ENCODE measurements around the gene SYNGR1. TPM values are rescaled to one million over a fixed set of nuclear protein-coding genes. Genes with fewer than 3 reads are reported as not detected.

The SYNGR1 gene
- total and polyA plus RNA-seq, 2 of the 8 experiments (the other 6 are each of a cell fraction or from before 2014, with no cell fraction given), result 32.5 to 84.7 TPM

DNA sequence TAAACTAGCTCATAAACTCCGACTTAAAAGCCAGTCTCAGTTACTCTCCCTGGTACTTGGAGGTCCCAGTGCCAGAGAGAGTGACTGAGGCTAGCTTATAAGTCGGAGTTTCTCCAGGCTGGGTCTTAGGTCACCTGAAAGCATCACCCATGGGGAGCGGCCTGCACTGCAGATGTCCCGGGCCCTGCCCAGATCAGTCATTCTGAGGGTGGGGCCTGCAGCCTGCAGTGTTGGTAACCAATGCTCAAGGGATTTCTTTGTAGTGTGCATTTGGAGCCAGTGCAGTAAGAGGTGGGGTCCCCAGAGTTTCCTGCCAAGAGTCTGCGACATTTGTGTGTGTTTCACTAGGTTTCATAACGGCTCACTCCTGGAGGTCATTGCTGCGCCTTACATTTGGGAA lies 64.6 kb downstream of the SYNGR1 start:
- H2BK20ac ChIP-seq (ENCODE audit: low read length), result no peak overlapping the region
- no peaks in the 10 kb centered on the region for H3K9me3 ChIP-seq (ENCODE audit: insufficient read depth in 2 of 2, low read depth in 1 of 2, low read length in 1 of 2)
- no peak overlapping the region for H3K9ac ChIP-seq (replicated peaks in 1 of 4; ENCODE audit: extremely low read depth in 1 of 4, low read depth in 3 of 4, low read length in 3 of 4)
- H2BK15ac ChIP-seq (ENCODE audit: low read length), result no peak overlapping the region
- no peaks in the 10 kb centered on the region for H3K79me1 ChIP-seq (ENCODE audit: low read depth, low read length)
- H3K18ac ChIP-seq (ENCODE audit: extremely low read depth, low read length), result no peak overlapping the region
- POLR2A ChIA-PET (ENCODE audit: partially characterized antibody), result interaction anchor here (1.0 to 1.4 kb wide), 5 partner anchors 10 to 99 kb away, joined by 3 to 4 read pairs (median 3); no protein-coding TSS in a partner anchor
- WGBS, 2 experiments (ENCODE audit: extremely low coverage in 1 of 2, insufficient coverage in 1 of 2, insufficient read length in 1 of 2, insufficient replicate concordance in 2 of 2, low coverage in 1 of 2, low lambda C conversion rate in 2 of 2, missing lambda C conversion rate in 1 of 2), result 97% methylated on average over 7 of the region's 7 CpGs; no CpG with 5 or more reads in 1 of the 2 experiments
- H3K27ac ChIP-seq (ENCODE audit: low read depth, low read length), result no peak overlapping the region
- H3K56ac ChIP-seq (replicated peaks; ENCODE audit: insufficient read length, low read depth, low read length), result no peak overlapping the region
- no peak overlapping the region for H4K8ac ChIP-seq (ENCODE audit: extremely low read depth, insufficient read depth, low read length)
- H2BK12ac ChIP-seq (ENCODE audit: low read depth, low read length), result no peak overlapping the region
- H2AFZ ChIP-seq (ENCODE audit: low read length), result no peak overlapping the region
- no peak overlapping the region for H2AK5ac ChIP-seq (ENCODE audit: low read depth, low read length)
- no peaks in the 10 kb centered on the region for H3K23me2 ChIP-seq (ENCODE audit: low read depth, low read length)
- H4K91ac ChIP-seq (replicated peaks; ENCODE audit: insufficient read length, low read length), result no peak overlapping the region
- no peak overlapping the region for H3K4me3 ChIP-seq (ENCODE audit: extremely low read depth in 1 of 4, insufficient read depth in 2 of 4, low read depth in 3 of 4, low read length in 4 of 4)
- peaks cover 0 to 19% (median 9%) of the 10 kb centered on the region in 4 experiments; a peak in 5 of 8 replicates for H3K36me3 ChIP-seq (ENCODE audit: control insufficient read depth in 2 of 4, insufficient read depth in 4 of 4, low read length in 3 of 4)
- H2BK5ac ChIP-seq (ENCODE audit: low read depth, low read length), result no peak overlapping the region
- no peak overlapping the region for H3K23ac ChIP-seq (ENCODE audit: insufficient read length)
- H4K20me1 ChIP-seq (replicated peaks in 1 of 2; ENCODE audit: control insufficient read depth in 1 of 2, insufficient read depth in 2 of 2, low read length in 2 of 2), result peaks cover 0 to 2% of the 10 kb centered on the region in 2 experiments
- H3K4me2 ChIP-seq (ENCODE audit: insufficient read depth in 1 of 2, low read depth in 2 of 2, low read length in 2 of 2), result no peak overlapping the region
- no peak overlapping the region for H4K5ac ChIP-seq (ENCODE audit: insufficient read length, low read depth, low read length)
- no peaks in the 10 kb centered on the region for H3K27me3 ChIP-seq (replicated peaks in 1 of 4; ENCODE audit: control insufficient read depth in 3 of 4, extremely low read depth in 1 of 4, insufficient read depth in 3 of 4, low read length in 3 of 4)
- H3K79me2 ChIP-seq (ENCODE audit: control insufficient read depth in 1 of 2, insufficient read depth in 2 of 2, low read length in 2 of 2), result no peaks in the 10 kb centered on the region
- DNase-seq (ENCODE audit: low read depth in 1 of 2, low spot score in 2 of 2), result no peak
- no peak overlapping the region for H3K4ac ChIP-seq (replicated peaks; ENCODE audit: insufficient read length, low read depth, low read length)
- no peaks in the 10 kb centered on the region for H3K4me1 ChIP-seq (replicated peaks in 1 of 4; ENCODE audit: control insufficient read depth in 3 of 4, insufficient read depth in 4 of 4, low read length in 3 of 4)
- H2BK120ac ChIP-seq (replicated peaks; ENCODE audit: low read depth, low read length), result no peak overlapping the region
- CTCF ChIA-PET (ENCODE audit: partially characterized antibody), result interaction anchor here (0.7 to 1.5 kb wide), 4 partner anchors 12 to 115 kb away, joined by 3 to 5 read pairs (median 3); no protein-coding TSS in a partner anchor
- FAIRE-seq, result no peak
- H3K14ac ChIP-seq (ENCODE audit: insufficient read length), result no peak overlapping the region
- TF ChIP-seq HDAC6 (IDR thresholded peaks at IDR 0.05; ENCODE audit: low read depth, low read length) (no peak), CTBP2 (IDR thresholded peaks at IDR 0.05; ENCODE audit: borderline replicate concordance, insufficient read depth, insufficient read length, low read length) (no peak), JUN (IDR thresholded peaks at IDR 0.05; ENCODE audit: low read depth, low read length) (no peak), HDAC2 (IDR thresholded peaks at IDR 0.05; ENCODE audit: borderline replicate concordance in 1 of 2, low read depth in 2 of 2, low read length in 2 of 2) (no peak), CREB1 (IDR thresholded peaks at IDR 0.05) (no peak), GABPA (IDR thresholded peaks at IDR 0.05; ENCODE audit: borderline replicate concordance, insufficient read depth, low read length) (no peak), TCF12 (IDR thresholded peaks at IDR 0.05; ENCODE audit: low read depth, low read length) (no peak)
